Head of caudate nucleus (tissue), 42 donors: ENCODE data around the gene ZCCHC17.

ENCODE experiments used
- DNase-seq, 42 donors: peaks; one replicate each; pipeline versions ENCODE4 v3.0.0 to v3.0.0-alpha.2; 2020 to 2021; ENCODE audit warnings: mixed read lengths in 7 of 42
- intact Hi-C: fragments of 100-400 bp; cut with DNase I; formaldehyde crosslinking; loops from one replicate; pipeline ENCODE4 v1.15.0; 2022

ZCCHC17 gene

DNA sequence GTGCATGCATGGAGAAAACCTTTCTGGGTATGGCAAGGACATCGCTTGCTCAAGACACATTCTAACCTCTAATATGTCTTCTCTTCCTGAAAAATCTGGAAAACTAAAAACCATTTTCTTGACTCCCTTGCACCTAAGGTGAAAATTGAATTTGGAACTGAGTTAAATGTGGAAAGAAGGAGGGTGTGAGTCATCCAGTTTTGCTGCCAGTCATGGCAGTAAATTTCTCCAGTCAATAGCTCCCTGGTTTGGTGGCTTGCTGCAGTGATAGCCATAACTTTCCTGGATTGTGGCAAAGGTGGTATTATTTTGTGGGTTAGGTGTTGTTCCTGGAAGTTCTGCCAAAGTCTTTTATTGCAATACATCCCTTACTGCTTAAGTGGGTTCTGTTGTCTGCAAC, 2.5 kb downstream of the ZCCHC17 start:
- intact Hi-C loops: no loop called here

DNA sequence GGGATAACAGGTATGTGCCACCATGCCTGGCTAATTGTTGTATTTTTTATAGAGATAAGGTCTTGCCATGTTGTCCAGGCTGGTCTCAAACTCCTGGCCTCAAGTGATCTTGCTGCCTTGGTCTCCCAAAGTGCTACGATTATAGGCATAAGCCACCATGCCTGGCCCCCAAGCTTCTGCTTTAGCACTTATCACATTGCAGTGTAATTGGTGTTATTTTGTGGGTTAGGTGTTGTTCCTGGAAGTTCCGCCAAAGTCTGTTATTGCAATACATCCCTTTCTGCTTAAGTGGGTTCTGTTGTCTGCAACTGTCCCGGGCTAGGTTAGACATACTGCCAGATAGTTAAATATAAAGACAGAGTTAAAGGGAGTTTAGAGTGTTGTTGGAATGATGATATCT, 3.4 kb downstream of the ZCCHC17 start:
- no peak for DNase-seq
- intact Hi-C loops: no loop called here

More for the DNA sequence above, 2.5 kb downstream of the ZCCHC17 start:
- peak in 10 of 42 donors; percentile 4 to 48 (median 13) for DNase-seq

DNA sequence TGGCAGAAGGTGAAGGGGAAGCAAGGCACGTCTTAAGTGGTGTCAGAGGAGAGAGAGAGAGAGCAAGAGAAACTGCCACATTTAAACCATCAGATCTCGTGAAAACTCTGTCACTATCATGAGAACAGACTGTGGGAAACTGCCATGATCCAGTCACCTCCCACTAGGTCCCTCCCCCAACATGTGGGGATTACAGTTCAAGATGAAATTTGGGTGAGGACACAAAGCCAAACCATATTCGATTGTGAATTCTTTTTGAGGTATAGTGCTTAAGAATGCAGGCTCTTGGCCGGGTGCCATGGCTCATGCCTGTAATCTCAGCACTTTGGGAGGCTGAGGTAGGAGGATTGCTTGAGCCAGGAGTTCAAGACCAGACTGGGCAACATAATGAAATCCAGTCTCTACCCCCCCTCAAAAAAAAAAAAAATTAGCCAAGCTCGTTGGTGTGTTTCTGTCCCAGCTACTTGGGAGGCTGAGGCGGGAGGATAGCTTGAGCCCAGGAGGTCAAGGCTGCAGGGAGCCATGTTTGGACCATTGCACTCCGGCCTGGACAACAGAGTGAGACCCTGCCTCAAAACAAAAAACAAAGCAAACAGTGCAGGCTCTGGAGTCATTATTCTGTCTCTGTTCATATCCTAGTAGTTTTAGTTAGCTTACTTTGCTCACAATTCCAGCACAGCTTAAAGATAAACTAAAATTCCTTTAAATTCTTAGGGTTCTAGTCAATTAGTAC, 6.0 kb downstream of the ZCCHC17 start:
- peak in 14 of 42 donors; percentile 8 to 47 (median 15) for DNase-seq
- intact Hi-C loops: no loop called here

DNA sequence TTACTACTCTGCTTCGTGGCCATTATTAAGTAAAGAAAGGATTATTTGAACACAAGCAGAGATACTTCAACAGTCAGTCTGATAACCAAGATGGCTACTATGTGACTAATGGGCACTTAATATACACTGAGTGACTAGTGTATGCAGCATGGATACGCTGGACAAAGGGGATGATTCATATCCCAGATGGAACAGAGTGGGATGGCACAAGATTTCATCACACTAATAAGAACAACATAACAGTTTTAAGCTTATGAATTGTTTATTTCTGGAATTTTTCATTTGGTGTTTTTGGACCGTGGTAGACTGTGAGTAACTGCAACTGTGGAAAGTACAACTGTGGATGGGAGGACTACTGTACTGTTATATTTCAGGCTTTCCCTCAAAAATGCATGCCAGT, 9.4 kb downstream of the ZCCHC17 start:
- intact Hi-C loops: no loop called here
- no peak for DNase-seq

DNA sequence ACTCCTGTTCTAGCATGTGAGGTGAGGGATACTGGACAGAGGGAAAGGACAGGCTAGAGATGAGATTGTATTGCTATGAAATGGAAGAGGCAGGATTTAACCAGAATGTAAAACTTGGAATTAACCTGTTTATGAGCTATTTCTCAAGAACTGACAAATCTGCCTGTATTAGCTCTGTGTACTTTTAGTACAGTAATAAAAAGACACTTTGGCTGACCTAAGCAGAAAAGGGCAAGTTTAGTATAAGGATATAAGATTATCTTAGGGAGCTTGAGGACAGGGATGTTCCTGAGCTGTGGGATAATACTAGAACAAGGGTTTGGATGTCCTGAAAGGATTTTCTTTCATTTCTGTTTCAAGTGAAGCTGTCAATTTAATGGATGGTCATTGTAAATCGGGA, 11.2 kb downstream of the ZCCHC17 start:
- intact Hi-C loops: no loop called here
- DNase-seq: no peak

DNA sequence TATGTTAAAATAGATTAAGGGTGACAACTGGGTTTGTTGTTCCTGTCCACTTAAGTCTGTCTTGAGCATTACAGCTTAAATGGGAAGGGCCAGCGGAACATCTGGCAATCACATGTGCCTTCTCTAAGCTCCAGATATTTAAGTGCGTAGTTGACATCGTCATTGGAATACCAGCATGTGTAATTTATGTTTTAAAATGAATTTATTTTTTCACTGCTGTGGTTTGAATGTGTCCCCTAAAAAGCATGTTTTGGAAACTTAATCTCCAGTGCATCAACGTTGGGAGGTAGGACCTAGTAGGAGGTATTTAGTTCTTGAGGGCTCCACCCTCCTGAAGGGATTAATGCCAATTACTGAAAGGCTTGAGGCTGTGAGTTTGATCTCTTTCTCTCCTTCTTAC, 13.4 kb downstream of the ZCCHC17 start:
- intact Hi-C loops: no loop called here
- DNase-seq: no peak

DNA sequence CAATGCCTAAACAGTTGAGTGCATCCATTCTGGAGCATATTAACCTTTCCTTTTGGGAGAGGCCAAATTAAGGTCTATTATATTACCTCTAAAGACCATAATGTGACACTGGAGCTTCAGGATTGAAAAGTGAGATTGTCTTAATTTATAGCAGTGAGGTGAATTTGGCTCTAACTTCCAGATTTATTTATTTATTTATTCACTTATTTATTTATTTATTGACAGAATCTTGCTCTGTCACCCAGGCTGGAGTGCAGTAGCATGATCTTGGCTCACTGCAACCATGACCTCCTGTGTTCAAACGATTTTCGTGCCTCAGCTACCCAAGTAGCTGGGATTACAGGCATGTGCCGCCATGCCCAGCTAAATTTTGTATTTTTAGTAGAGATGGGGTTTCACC, 19.1 kb downstream of the ZCCHC17 start:
- DNase-seq: no peak
- intact Hi-C loops: no loop called here

DNA sequence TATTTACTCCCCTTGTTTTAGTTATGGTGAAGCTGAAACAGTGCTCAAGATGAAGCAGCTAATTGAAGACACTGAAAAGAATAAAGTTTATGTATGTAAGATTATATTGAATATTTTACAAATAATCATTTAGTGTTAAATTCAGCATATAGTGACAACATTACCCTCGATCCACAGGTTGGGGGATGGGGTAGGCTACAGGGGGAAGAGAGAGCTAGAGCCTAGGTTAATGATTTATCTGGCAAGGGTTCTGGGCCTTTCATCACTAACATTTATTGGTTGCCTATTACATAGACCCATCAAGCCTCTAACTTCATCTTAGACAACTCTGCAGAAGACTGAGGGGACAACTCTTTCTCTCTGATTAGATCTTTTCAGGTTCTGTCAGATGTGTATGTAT, 21.3 kb downstream of the ZCCHC17 start:
- no peak for DNase-seq
- intact Hi-C loops: no loop called here

DNA sequence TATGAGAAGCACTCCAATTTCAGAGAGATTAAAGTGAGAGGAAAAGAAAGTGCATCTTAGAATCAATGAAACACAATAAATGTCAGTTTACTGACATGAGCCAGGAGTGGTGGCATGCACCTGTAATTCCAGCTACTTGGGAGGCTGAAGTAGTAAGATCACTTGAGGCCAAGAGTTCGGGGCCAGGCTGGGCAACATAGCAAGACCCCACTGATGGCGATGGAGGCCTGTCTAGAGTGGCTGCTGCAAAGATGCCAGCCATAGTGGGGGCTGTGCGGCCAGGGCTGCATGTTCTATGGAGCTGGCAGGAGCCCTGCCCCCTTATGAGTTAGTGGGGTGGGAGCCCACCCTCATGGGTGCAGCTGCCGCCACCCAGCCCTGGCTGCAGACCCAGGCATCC, 27.3 kb downstream of the ZCCHC17 start:
- intact Hi-C loops: no loop called here
- DNase-seq: no peak

DNA sequence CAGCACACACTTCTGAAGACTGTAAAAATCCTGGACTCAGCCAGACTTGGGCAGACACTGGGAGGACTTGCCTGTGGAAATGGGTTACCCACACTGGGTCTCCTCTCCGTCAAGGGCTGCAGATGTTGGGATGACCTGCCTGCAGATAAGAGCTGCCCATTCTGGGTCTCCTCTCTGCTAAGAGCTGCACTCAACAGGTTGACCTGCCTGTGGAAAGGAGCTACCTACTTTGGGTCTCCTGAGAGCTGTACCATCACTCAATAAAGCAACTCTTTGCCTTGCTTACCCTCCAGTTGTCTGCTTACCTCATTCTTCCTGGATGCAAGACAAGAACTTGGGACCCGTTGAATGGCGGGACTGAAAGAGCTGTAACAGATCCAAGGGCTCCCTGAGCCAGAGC, 28.2 kb downstream of the ZCCHC17 start:
- DNase-seq: no peak
- intact Hi-C loops: no loop called here

DNA sequence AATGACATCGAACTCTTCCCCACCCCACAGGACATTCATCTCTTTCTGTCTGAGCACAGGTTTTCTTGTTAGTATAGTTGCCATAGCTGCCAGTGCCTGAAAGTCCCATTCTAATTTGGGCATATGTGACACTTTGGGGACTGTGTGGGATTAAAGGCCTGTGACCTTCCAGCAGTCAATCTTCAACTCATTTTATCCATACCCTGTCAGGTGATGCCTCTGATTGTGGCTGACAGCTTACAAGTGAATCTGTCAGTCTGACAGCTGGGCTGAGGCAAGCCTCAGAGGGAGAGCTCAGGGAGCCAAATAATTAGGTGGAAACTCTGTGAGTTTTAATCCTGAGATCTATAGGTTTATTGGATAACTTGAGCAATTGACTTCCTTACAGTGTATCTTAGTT, 29.6 kb downstream of the ZCCHC17 start:
- intact Hi-C loops: no loop called here
- no peak for DNase-seq

DNA sequence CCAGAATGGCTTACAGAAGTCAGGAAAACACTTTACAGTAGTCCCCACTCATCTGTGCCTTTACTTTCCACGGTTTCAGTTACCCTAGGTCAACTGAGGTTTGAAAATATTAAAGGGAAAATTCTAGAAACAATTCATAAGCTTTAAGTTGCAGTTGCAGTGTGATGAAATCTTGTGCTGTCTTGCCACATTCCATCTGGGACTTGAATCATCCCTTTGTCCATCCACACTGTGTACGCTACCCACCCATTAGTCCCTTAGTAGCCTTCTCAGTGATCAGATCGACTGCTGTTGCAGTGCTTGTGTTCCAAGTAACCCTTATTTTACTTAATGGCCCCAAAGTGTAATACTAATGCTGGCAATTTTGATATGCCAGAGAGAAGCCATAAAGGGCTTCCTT, 30.5 kb downstream of the ZCCHC17 start:
- intact Hi-C loops: no loop called here

DNA sequence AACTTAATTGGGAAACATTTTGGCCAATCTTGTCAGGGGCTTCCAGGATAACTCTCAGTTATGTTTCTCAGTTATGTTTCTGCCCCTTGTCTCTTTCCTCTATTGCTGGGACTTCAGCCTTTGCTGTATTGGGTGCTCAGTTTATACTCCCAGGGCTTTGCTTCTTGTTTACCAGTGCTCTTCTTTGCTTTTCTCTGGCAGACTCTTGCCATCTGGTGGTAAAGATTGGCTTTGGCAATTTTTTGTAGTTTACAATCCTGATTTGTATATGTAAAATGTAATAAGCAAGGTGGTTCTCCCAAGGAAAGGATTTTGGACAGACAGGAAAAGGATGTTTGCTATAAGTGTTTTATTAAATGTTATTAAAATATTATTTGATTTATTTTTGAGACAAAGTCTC, 38.2 kb downstream of the ZCCHC17 start:
- DNase-seq: peak in 14 of 42 donors; percentile 10 to 64 (median 30)
- intact Hi-C loops: loop anchor here (5.0 kb wide), 1 partner anchor 153 kb away; no protein-coding TSS in a partner anchor

More for the DNA sequence above, 30.5 kb downstream of the ZCCHC17 start:
- no peak for DNase-seq

DNA sequence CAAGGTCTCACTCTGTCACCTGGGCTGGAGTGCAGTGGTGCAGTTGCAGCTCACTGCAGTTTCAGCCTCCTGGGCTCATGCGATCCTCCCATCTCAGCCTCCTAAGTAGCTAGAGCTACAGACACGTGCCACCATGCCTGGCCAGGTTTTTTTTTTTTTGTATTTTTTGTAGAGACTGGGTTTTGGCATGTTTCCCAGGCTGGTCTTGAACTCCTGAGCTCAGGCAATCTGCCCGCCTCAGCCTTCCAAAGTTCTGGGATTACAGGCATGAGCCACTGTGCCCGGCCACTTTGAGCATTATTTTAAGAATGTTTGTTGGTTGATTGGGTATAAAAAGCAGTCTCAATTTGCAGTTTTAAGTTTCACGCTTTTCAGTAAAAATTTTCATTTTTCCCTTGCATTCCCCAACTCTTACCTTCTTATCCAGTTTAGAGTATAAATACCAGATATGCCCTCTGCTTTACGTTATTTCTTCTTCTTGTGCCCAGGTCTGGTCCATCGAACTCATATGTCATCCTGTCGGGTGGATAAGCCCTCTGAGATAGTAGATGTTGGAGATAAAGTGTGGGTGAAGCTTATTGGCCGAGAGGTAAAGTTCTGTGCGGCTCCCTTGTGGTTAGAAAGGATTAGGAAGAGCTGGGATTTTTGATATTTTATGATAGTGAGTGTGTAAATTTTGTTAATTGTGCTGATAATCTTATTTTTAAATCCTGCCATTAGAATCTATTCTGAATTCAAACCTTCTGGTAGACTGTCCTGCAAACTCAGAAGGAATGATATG, 40.0 kb downstream of the ZCCHC17 start:
- intact Hi-C loops: loop anchor here (5.0 kb wide), 1 partner anchor 155 kb away; no protein-coding TSS in a partner anchor
- DNase-seq: no peak

DNA sequence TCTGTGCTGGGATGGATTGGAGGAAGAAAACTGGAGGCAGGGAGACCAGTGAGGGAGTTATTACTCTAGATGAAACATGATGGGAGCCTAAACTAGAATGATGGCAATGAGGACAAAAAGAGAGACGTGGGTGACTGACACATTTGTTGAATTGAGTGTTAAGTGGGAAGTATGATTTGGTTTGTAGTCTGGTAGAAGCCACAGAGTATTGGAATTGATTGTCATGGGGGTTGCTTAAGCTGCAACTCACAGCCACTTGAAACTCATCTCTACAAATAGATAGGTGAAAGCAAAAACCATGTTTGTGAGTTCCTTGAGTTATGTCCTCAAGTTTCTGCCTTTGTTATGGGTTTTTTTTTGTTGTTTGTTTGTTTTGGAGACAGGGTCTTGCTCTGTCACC, 47.7 kb downstream of the ZCCHC17 start:
- intact Hi-C loops: no loop called here
- DNase-seq: no peak

DNA sequence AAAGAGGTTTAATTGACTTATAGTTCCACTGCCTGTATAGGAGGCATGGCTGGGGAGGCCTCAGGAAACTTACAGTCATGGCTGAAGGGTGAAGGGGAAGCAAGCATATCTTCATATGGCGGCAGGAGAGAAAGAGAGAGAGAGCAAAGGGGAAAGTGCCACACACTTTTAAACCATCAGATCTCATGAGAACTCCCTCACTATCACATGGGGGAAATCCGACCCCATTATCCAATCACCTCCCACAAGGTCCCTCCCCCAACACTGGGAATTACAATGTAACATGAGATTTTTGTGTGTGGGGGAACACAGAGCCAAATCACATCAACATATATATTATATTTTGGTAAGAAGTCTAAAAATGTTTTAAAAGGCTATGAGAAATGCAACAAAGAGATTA, 48.8 kb downstream of the ZCCHC17 start:
- intact Hi-C loops: no loop called here

DNA sequence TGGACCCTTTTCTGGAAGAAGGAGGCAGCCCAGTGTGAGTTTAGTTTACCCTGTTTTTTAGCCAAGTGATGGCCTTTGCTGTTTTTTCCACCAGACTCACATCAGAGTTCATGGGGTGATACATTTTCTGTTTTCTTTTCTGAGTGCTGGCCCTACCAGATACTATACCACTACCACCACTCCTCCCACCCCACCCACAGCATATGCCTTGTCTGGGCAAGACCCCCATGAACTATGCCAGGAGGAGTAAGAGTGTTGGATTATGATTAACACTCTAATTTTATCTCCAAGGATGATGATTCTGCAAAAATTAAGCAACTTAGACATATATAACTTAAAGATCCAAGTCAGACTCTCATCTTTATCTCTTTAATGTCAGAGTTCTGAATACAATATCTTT, 50.0 kb downstream of the ZCCHC17 start:
- intact Hi-C loops: no loop called here
- DNase-seq: no peak

More for the DNA sequence above, 48.8 kb downstream of the ZCCHC17 start:
- no peak for DNase-seq

DNA sequence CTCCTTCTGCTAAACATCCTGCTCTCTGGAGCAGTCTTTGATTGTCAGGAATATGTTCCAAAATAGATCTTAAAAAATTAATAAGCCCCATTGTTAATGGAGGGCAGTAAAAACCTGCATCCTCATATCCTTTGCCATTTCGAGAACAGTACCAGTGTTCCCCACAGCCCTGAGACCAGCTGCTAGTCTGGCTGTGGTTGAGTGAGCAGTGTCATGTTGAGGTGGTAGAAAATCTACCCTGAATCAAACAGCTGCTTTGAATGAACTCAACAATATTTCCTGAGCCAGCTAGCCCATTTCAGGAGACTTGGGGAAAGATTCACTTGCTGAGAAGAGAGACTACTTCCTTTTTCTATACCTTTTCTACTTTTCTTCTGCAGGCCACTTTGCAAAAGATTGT, 51.6 kb downstream of the ZCCHC17 start:
- no peak for DNase-seq
- intact Hi-C loops: no loop called here

DNA sequence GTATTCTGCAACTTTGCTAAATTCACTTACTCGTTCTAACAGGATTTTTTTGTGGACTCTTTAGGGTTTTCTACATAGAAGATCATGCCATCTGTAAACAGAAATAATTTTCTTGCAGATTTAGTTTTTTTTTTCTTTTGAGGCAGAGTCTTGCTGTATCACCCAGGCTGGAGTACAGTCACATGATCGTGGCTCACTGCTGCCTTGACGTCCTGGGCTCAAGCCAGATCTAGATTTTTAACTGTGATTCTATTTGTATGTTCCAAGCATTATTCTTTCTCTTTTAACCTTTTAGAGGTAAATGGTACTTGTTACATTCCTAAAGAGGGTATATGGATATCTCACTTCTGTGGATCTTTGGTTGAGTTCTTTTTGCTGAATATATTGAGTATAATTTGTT, 57.5 kb downstream of the ZCCHC17 start:
- DNase-seq: peak in 3 of 42 donors; percentile 29 to 66 (median 33)
- intact Hi-C loops: no loop called here

DNA sequence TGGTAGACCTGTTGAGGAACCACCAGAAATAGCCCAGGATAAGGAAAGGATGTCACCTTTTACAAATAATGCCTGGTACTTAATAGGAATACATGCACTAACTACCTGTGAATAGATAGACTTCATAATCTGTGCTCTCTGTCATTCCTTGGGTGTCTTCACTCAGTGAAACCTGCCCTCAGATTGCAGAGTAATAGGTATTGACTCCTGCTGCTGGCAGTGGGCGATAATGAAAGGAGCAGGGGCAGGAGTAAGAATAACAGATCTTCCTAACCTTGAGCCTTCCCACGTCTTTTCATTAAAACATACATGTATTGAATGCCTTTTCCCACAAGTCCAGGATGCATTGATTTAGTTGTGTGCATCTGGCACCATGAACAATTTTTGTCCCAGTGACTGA, 59.6 kb downstream of the ZCCHC17 start:
- DNase-seq: peak in 5 of 42 donors; percentile 26 to 55 (median 46)
- intact Hi-C loops: no loop called here

DNA sequence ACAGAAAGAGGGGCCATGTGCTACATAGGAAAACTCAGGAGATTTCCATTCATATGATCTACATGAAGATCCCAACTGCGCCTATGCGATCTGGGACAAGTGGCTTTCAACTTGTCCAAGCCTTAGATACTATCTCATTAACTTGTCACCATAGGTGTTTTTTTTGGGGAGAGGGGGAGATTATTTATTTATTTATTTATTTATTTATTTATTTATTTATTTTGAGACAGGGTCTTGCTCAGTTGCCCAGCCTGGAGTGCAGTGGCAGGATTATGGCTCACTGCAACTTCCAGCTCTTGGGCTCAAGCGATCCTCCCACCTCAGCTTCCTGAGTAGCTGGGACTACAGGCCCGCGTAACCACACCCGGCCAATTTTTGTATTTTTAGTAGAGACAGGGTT, 64.8 kb downstream of the ZCCHC17 start:
- intact Hi-C loops: no loop called here
- DNase-seq: no peak
